ENCODE results near the gene GMPPA. TPM values are rescaled to one million over a fixed set of nuclear protein-coding genes. Genes with fewer than 3 reads are reported as not detected.
A peak's percentile ranks its signal among the peaks of the same experiment; 100 is the strongest.

Gene GMPPA
- total and polyA plus RNA-seq, 9 donors = 14.2 to 35.7 (median 23.7) TPM

DNA sequence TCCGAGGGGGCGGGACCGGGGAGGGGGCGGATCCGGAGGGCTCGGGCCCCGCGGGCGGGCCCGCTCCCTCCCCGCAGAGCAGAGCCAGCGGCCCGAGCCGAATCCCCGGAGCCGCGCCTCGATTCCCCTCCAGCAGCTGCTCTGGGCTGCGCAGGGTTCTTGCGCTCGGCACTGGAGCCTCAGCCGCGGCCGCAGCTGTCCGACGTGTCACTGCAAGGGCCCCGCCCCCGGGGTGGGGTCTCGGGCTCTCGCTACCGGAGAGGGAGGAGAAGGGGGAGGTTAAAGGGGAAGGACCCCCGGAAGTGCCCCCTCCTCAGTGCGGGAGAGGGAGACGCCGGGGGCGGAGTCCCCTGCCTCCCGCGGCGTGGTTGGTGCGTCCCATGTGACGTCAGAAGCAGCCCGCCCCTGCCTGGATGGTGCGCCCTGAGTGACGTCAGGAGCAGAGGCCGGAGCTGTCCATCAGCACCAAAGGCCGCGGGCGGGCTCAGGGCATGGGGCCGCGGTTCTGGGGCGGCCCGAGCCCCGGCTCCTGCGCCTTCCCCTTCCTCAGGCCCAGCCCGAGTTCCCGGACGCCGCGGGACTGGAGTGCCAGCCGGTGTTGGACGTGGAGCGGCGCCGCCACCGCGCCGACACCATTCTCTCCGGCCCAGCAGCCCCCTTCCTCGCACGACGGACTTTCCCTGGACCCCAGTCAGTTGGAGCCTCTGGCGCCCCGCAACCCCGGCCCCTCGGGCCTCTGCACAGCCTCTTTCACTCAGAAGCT lies 45.1 kb downstream of the GMPPA start, which contains the start of the genes CHPF and TMEM198:
Gene CHPF, minus strand, starts transcription at position 214 of the 763 bp plus-strand sequence. CDS start 271 bp downstream, outside the sequence.
Gene TMEM198, plus strand, starts transcription at position 433 of the 763 bp plus-strand sequence. CDS start 700 bp downstream, outside the sequence.
- H3K4me1 ChIP-seq (ENCODE audit: insufficient read depth) = peaks cover 9% of the 10 kb centered on the region
- intact Hi-C loops (cut with DNase I) = loop anchor here (2.0 to 5.0 kb wide), 3 partner anchors 99 to 144 kb away; no protein-coding TSS in a partner anchor
- TF ChIP-seq, protein P1, sequence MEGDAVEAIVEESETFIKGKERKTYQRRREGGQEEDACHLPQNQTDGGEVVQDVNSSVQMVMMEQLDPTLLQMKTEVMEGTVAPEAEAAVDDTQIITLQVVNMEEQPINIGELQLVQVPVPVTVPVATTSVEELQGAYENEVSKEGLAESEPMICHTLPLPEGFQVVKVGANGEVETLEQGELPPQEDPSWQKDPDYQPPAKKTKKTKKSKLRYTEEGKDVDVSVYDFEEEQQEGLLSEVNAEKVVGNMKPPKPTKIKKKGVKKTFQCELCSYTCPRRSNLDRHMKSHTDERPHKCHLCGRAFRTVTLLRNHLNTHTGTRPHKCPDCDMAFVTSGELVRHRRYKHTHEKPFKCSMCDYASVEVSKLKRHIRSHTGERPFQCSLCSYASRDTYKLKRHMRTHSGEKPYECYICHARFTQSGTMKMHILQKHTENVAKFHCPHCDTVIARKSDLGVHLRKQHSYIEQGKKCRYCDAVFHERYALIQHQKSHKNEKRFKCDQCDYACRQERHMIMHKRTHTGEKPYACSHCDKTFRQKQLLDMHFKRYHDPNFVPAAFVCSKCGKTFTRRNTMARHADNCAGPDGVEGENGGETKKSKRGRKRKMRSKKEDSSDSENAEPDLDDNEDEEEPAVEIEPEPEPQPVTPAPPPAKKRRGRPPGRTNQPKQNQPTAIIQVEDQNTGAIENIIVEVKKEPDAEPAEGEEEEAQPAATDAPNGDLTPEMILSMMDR (IDR thresholded peaks at IDR 0.05) = no peak
- TF ChIP-seq POLR2A (IDR thresholded peaks at IDR 0.05) = peak; percentile 74
- TF ChIP-seq EP300 (IDR thresholded peaks at IDR 0.05) = peak; percentile 77
- H3K9me3 ChIP-seq = no peaks in the 10 kb centered on the region
- H3K36me3 ChIP-seq = no peaks in the 10 kb centered on the region
- H3K27me3 ChIP-seq = no peaks in the 10 kb centered on the region
- peak within 1 kb of the TSS; percentile 88 to 95 for H3K27ac ChIP-seq
- peak; percentile 99 for DNase-seq
- 0 to 1% (median 0%) methylated on average over 37 to 75 of the region's 75 CpGs for WGBS, 3 donors
- H3K4me3 ChIP-seq = peak within 1 kb of the TSS; percentile 82

DNA sequence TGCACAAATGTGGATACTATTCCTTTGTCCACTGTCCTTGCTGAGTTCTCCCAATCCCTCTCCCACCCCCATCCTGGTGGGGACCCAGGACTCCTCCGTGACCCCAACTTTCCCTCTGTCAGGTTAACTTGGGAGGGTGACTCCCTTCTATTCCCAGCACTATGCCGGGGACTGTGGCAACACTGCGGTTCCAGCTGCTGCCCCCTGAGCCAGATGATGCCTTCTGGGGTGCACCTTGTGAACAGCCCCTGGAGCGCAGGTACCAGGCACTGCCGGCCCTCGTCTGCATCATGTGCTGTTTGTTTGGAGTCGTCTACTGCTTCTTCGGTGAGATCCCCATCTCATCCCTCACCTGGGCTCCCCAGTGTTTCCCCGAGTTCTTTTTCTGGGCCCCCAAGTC lies 45.9 kb downstream of the GMPPA start:
- H3K4me3 ChIP-seq = peak overlapping the region; percentile 82
- intact Hi-C loops (cut with DNase I) = loop anchor here in 2 of 4 donors (5.0 kb wide), 2 partner anchors 98 to 143 kb away; no protein-coding TSS in a partner anchor
- no peaks in the 10 kb centered on the region for H3K27me3 ChIP-seq
- H3K27ac ChIP-seq = peak overlapping the region; percentile 88 to 95
- no peaks in the 10 kb centered on the region for H3K36me3 ChIP-seq
- TF ChIP-seq POLR2A (IDR thresholded peaks at IDR 0.05) (no peak), EP300 (IDR thresholded peaks at IDR 0.05) (no peak)
- TF ChIP-seq, protein P1 (IDR thresholded peaks at IDR 0.05) = no peak
- peak in 1 of 5 donors; percentile 52 for DNase-seq
- no peaks in the 10 kb centered on the region for H3K9me3 ChIP-seq
- H3K4me1 ChIP-seq (ENCODE audit: insufficient read depth) = peaks cover 9% of the 10 kb centered on the region
- WGBS, 3 donors = 19 to 35% (median 25%) methylated on average over 9 of the region's 9 CpGs

DNA sequence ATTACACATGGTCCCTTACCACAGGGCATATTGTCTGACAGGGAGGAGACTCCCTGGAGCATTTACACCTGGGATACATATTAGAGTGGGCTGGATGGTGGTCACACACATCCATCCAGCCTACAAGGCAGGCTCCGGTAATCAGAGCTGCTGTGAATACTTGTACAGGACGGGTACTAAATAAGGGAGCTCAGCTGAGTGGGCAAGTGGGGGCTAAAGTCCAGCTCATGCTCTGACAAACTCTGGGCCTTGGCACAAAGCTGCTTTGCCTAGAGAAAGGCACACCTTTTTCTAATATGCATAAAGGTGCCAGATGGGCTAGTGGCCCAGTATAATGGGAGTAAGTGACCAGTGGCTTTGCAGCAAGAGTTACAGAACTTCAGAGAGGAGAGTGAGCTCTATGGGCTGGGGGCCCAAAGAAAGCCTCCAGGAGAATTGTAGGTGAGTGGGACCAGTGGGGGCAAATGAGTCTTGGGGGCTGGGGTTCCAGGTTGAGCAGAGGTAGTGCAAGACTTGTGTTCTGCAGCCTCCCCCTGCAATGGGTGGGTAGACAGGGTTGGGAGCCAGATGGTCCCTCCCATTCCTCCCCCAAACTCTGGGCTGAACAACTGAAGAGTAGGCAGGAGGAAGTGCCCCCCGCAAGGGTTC lies 46.7 kb downstream of the GMPPA start:
- WGBS, 3 donors = 67 to 91% (median 78%) methylated on average over 3 of the region's 3 CpGs

DNA sequence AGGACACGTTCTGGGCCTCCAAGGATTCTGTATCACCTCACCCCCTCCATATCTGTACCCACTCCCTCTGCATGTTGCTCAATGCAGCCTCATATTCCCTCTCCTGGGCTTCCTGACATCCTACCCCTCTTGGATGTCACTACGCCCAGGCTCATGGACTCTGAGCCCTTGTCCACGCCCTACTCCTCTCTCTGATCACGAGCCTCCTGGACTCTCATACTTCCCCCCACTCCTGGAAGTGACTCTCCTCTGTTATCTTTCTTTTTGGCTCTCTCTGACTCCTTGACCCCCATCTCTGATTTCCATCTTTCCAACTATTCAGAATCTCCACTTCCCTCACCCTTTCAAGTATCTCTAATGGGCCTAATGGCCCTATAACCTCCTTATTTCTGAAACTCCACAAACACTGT lies 47.3 kb downstream of the GMPPA start:
- no peak for DNase-seq
- Histone ChIP-seq H3K4me3 (no peak overlapping the region), H3K9me3 (no peaks in the 10 kb centered on the region), H3K27me3 (no peaks in the 10 kb centered on the region), H3K4me1 (ENCODE audit: insufficient read depth) (peaks cover 11% of the 10 kb centered on the region), H3K36me3 (no peaks in the 10 kb centered on the region), H3K27ac (no peak overlapping the region)
- intact Hi-C loops (cut with DNase I) = no loop called here
- 62 to 64% (median 63%) methylated on average over 4 of the region's 4 CpGs for WGBS, 3 donors
- TF ChIP-seq EP300 (IDR thresholded peaks at IDR 0.05) = no peak

More for the DNA sequence above, 46.7 kb downstream of the GMPPA start:
- Histone ChIP-seq H3K9me3 (no peaks in the 10 kb centered on the region), H3K4me3 (no peak overlapping the region), H3K36me3 (no peaks in the 10 kb centered on the region), H3K27me3 (no peaks in the 10 kb centered on the region), H3K4me1 (ENCODE audit: insufficient read depth) (peaks cover 9% of the 10 kb centered on the region), H3K27ac (no peak overlapping the region)
- intact Hi-C loops (cut with DNase I) = no loop called here
- TF ChIP-seq EP300 (IDR thresholded peaks at IDR 0.05) (no peak), POLR2A (IDR thresholded peaks at IDR 0.05) (no peak)
- TF ChIP-seq, protein P1 (IDR thresholded peaks at IDR 0.05) = no peak
- DNase-seq = peak in 2 of 5 donors; percentile 31 to 39
